K562 (cell line): Measurements from ENCODE around the gene ARHGEF40. TPM values are rescaled to one million over a fixed set of nuclear protein-coding genes. Genes with fewer than 3 reads are reported as not detected.

ENCODE experiments used
- ATAC-seq: fragments of 200-7000 bp; cut with Tn5 transposase; 3 replicates; pipeline ENCODE4 v1.9.1; 2020; ENCODE audit warnings: moderate library complexity
- BruUV-seq: library from RNA; stranded (reverse); fragments of 400-500 nt; replicated peaks from 2 replicates; lab custom pipeline; 2021; lab: Mats Ljungman, UMichigan
- CTCF ChIA-PET: fragments of 300-600 bp; formaldehyde crosslinking; extraction: SDS; loops from one replicate; lab custom pipeline; 2021; ENCODE audit warnings: low intra/inter-chr PET ratio; lab: Yijun Ruan, JAX
- POLR2A ChIA-PET: fragments of 300-600, 350-650 bp; sonication (Branson Sonifier 250); formaldehyde crosslinking; extraction: SDS; loops from one replicate; lab custom pipeline; 2021; ENCODE audit warnings: antibody characterized with exemption, inconsistent platforms; lab: Yijun Ruan, JAX
- DNase-seq, 4 experiments: peaks; one replicate each; pipeline versions ENCODE4 v3.0.0 to v3.0.0-alpha.2; 2011 to 2018; ENCODE audit warnings: low spot score in 3 of 4, mixed read lengths in 3 of 4; ENCODE audit errors: extremely low read depth in 1 of 4
- FAIRE-seq: peaks from 2 replicates; lab custom pipeline; 2011; peaks lifted over from hg19 to GRCh38; lab: Jason Lieb, UNC
- H2AFZ ChIP-seq: 2 replicates; pipeline ENCODE4 v1.6.0; 2011; ENCODE audit warnings: low read depth, low read length, control low read depth, inconsistent platforms
- H3K27ac ChIP-seq: fragments of 200-600 bp; 3 replicates; pipeline ENCODE4 v1.8.0; 2011; ENCODE audit warnings: low read depth, mild to moderate bottlenecking, control low read depth, inconsistent platforms, low read length, moderate library complexity, mixed read lengths; ENCODE audit errors: extremely low read depth
- H3K27me3 ChIP-seq, 2 experiments: fragments of 300-600 bp in 1 of 2; 2 replicates in 1 of 2; 3 replicates in 1 of 2; pipeline versions ENCODE4 v1.6.0 to v1.8.0; 2011; ENCODE audit warnings: inconsistent platforms in 2 of 2, low read length in 2 of 2, mild to moderate bottlenecking in 1 of 2, mixed read lengths in 1 of 2, moderate library complexity in 1 of 2; ENCODE audit not compliant: control insufficient read depth in 2 of 2, insufficient read depth in 2 of 2
- H3K36me3 ChIP-seq: fragments of 300-600 bp; 3 replicates; pipeline ENCODE4 v1.8.0; 2011; ENCODE audit warnings: mild to moderate bottlenecking, low read length, inconsistent platforms; ENCODE audit not compliant: control insufficient read depth, insufficient read depth
- H3K4me1 ChIP-seq, 2 experiments: fragments of 200-600 bp in 1 of 2; replicated peaks in 1 of 2; 2 replicates in 1 of 2; 3 replicates in 1 of 2; pipeline versions ENCODE4 v1.5.1 to v1.8.0; 2011; ENCODE audit warnings: inconsistent platforms in 2 of 2, low read length in 2 of 2, mild to moderate bottlenecking in 1 of 2, mixed read lengths in 1 of 2, moderate library complexity in 1 of 2; ENCODE audit not compliant: control insufficient read depth in 2 of 2, insufficient read depth in 2 of 2
- H3K4me2 ChIP-seq: 2 replicates; pipeline ENCODE4 v1.6.1; 2011; ENCODE audit warnings: low read length, control low read depth, inconsistent platforms, mixed read lengths; ENCODE audit not compliant: insufficient read depth
- H3K4me3 ChIP-seq: fragments of 200-600 bp; sonication (generic), shearing (Covaris generic); 2 replicates; pipeline ENCODE4 v1.5.1; 2016; ENCODE audit warnings: control low read depth, inconsistent platforms
- H3K79me2 ChIP-seq: fragments of 200-600 bp; 3 replicates; pipeline ENCODE4 v1.8.0; 2011; ENCODE audit warnings: low read length, inconsistent platforms; ENCODE audit not compliant: control insufficient read depth, insufficient read depth
- H3K9ac ChIP-seq, 2 experiments: 2 replicates each; pipeline versions ENCODE4 v1.6.0 to v1.6.1; 2011; ENCODE audit warnings: low read depth in 2 of 2, low read length in 2 of 2, control low read depth in 1 of 2, inconsistent platforms in 1 of 2, mild to moderate bottlenecking in 1 of 2, mixed read lengths in 1 of 2; ENCODE audit not compliant: insufficient read depth in 1 of 2
- H3K9me1 ChIP-seq: one replicate; pipeline ENCODE4 v1.6.0; 2011; ENCODE audit warnings: inconsistent platforms, mild to moderate bottlenecking, low read length, moderate library complexity; ENCODE audit not compliant: control insufficient read depth, insufficient read depth
- H3K9me3 ChIP-seq: replicated peaks from 2 replicates; pipeline ENCODE4 v1.5.1; 2011; ENCODE audit warnings: low read depth, low read length, inconsistent platforms; ENCODE audit not compliant: control insufficient read depth, insufficient read depth
- H4K20me1 ChIP-seq: replicated peaks from 2 replicates; pipeline ENCODE4 v1.6.1; 2011; ENCODE audit warnings: low read length, inconsistent platforms, mixed read lengths; ENCODE audit not compliant: control insufficient read depth, insufficient read depth
- GMEB1 ChIP-seq: fragments of 250-450 bp; sonication (Bioruptor Pico); IDR thresholded peaks from 2 replicates; pipeline ENCODE4 v1.4.0; 2020; ENCODE audit warnings: mild to moderate bottlenecking
- HMGN3 ChIP-seq: IDR thresholded peaks from 2 replicates; pipeline ENCODE4 v1.6.1; 2011; ENCODE audit warnings: borderline replicate concordance, low read depth, mild to moderate bottlenecking, mixed read lengths, low read length; ENCODE audit not compliant: insufficient read length; ENCODE audit errors: extremely low read depth
- IRF2 ChIP-seq: sonication (generic); formaldehyde crosslinking; IDR thresholded peaks from 2 replicates; pipeline ENCODE4 v1.8.1; 2022; ENCODE audit warnings: mild to moderate bottlenecking, missing genetic modification reagents
- NFATC3 ChIP-seq: fragments of 450-650 bp; IDR thresholded peaks from 2 replicates; pipeline ENCODE4 v1.6.1; 2017; ENCODE audit warnings: mild to moderate bottlenecking
- NFIC ChIP-seq: fragments of 450-650 bp; IDR thresholded peaks from 2 replicates; pipeline ENCODE4 v1.6.1; 2017; ENCODE audit warnings: mild to moderate bottlenecking, inconsistent platforms
- NFXL1 ChIP-seq: fragments of 450-650 bp; formaldehyde crosslinking; IDR thresholded peaks from 2 replicates; pipeline ENCODE4 v1.4.0; 2021; ENCODE audit warnings: mild to moderate bottlenecking
- PHB2 ChIP-seq: fragments of 450-650 bp; IDR thresholded peaks from 2 replicates; pipeline ENCODE4 v1.6.1; 2017; ENCODE audit warnings: low read depth
- POLR2AphosphoS2 ChIP-seq: IDR thresholded peaks from 2 replicates; pipeline ENCODE4 v1.6.1; 2012; ENCODE audit warnings: low read length, improper control_type of control experiment
- SAFB2 ChIP-seq: fragments of 200-400 bp; formaldehyde crosslinking; IDR thresholded peaks from 2 replicates; pipeline ENCODE4 v1.6.1; 2018; ENCODE audit warnings: borderline replicate concordance, low read length, low read depth, moderate library complexity; ENCODE audit not compliant: severe bottlenecking
- THRA ChIP-seq: fragments of 450-650 bp; IDR thresholded peaks from 2 replicates; pipeline ENCODE4 v1.6.1; 2017; ENCODE audit warnings: mild to moderate bottlenecking, moderate library complexity
- TRIM28 ChIP-seq: fragments of 450-650 bp; IDR thresholded peaks from 2 replicates; pipeline ENCODE4 v1.6.1; 2017
- ZBTB7A ChIP-seq: IDR thresholded peaks from 2 replicates; pipeline ENCODE4 v1.6.1; 2011; ENCODE audit warnings: low read depth, mild to moderate bottlenecking, low read length, moderate library complexity, borderline replicate concordance; ENCODE audit not compliant: control insufficient read depth
- ZNF197 ChIP-seq: fragments of 200-800 bp; sonication (Bioruptor generic); IDR thresholded peaks from 2 replicates; pipeline ENCODE4 v1.6.1; 2016; ENCODE audit warnings: low read depth, missing genetic modification characterization, missing compliant biosample characterization
- ZNF253 ChIP-seq: fragments of 250-450 bp; sonication (Bioruptor Pico); conservative IDR thresholded peaks from 2 replicates; pipeline ENCODE4 v1.6.1; 2021; ENCODE audit warnings: mild to moderate bottlenecking
- WGBS: fragments of 100-300 bp; shearing (Covaris generic); methylation state at CpG from one replicate; pipeline ENCODE4 v1.1.6; 2016; ENCODE audit warnings: low coverage, mixed read lengths; ENCODE audit not compliant: insufficient coverage; ENCODE audit errors: missing lambda C conversion rate; 5-methylcytosine and 5-hydroxymethylcytosine counted together
- in situ Hi-C: fragments of 300-500 bp; cut with MboI; formaldehyde crosslinking; loops from 4 replicates; pipeline ENCODE4 v1.15.0; 2018; ENCODE audit warnings: inconsistent platforms, mixed read lengths
- intact Hi-C: fragments of 100-400 bp; cut with micrococcal nuclease; formaldehyde crosslinking; loops from 2 replicates; pipeline ENCODE4 v1.14.2; 2022
- polyA plus RNA-seq, 8 experiments: library from polyadenylated mRNA; depleted of rRNA in 4 of 8; stranded (reverse) in 5 of 8; unstranded in 3 of 8; fragments of >200 nt; fragmentation: Nextera tagmentation in 2 of 8; fragmentation: Illumina TruSeq in 1 of 8; extraction: Ambion mirVana in 2 of 8; extraction: Trizol in 1 of 8; gene quantifications; 2 replicates each; pipeline versions ENCODE4 v1.2.1 to v1.2.3, GENCODE V29; 2011 to 2014; ENCODE audit warnings: inconsistent platforms in 1 of 8, missing spikeins in 1 of 8
- total RNA-seq, 7 experiments: library from RNA; depleted of rRNA in 6 of 7; stranded (reverse); fragments of >200 nt in 6 of 7; fragmentation: Illumina TruSeq in 2 of 7; extraction: Trizol in 2 of 7; gene quantifications; 2 replicates each; pipeline versions ENCODE4 v1.2.1 to v1.2.3, GENCODE V29; 2011 to 2021; ENCODE audit warnings: low replicate concordance in 1 of 7

ARHGEF40 gene
- total and polyA plus RNA-seq, 9 of the 15 experiments (the other 6 are each of a cell fraction or from before 2014, with no cell fraction given): 0.42 to 6.3 (median 3.8) TPM

GRCh38 chr14:21023174-21023573 is 46.9 kb upstream of the ARHGEF40 start:
- no peak overlapping the region for H3K4me3 ChIP-seq
- H4K20me1 ChIP-seq: no peaks in the 10 kb centered on the region
- peaks cover 2% of the 10 kb centered on the region for H3K9me1 ChIP-seq
- in situ Hi-C loops (no loop called here), intact Hi-C loops (no loop called here)
- peaks cover 25% of the 10 kb centered on the region; the same call in 1 of the 3 replicates for H3K36me3 ChIP-seq
- no peak for DNase-seq
- H3K4me2 ChIP-seq: no peak overlapping the region
- H2AFZ ChIP-seq: no peak overlapping the region
- H3K79me2 ChIP-seq: peaks cover 21% of the 10 kb centered on the region
- peaks cover 35 to 39% of the 10 kb centered on the region in 2 experiments for H3K4me1 ChIP-seq
- 81% methylated on average over 6 of the region's 7 CpGs for WGBS
- ChIA-PET CTCF (no interaction called here), POLR2A (interaction anchor here (0.9 to 2.6 kb wide), 4 partner anchors 8 to 145 kb away, joined by 3 to 12 read pairs (median 4); no protein-coding TSS in a partner anchor)
- peak overlapping the region in 1 of 2 experiments; percentile 58; a peak in 1 of 4 replicates for H3K9ac ChIP-seq
- H3K9me3 ChIP-seq: no peaks in the 10 kb centered on the region
- no peak for FAIRE-seq
- no TSS peak for BruUV-seq
- TF ChIP-seq PHB2 (no peak), POLR2AphosphoS2 (no peak), NFATC3 (no peak), NFXL1 (CRISPR knock-in tag) (no peak), NFIC (no peak), TRIM28 (no peak), THRA (no peak), IRF2 (CRISPR knock-in tag) (no peak), HMGN3 (no peak), ZNF253 (CRISPR knock-in tag) (no peak), SAFB2 (no peak), ZNF197 (no peak), ZBTB7A (no peak), GMEB1 (CRISPR knock-in tag) (no peak)
- TF ChIP-seq, all 486 proteins: peak for 0
- Histone ChIP-seq H3K27me3 (no peaks in the 10 kb centered on the region), H3K27ac (no peak overlapping the region; the same call in 2 of the 3 replicates)
- ATAC-seq: no peak
